HepG2 (cell line): ENCODE measurements around the gene CHN2. TPM values are rescaled to one million over a fixed set of nuclear protein-coding genes. Genes with fewer than 3 reads are reported as not detected.

Experiments used
- BCL6 ChIP-seq: IDR thresholded peaks from 2 replicates; pipeline ENCODE4 v1.6.1; 2016; ENCODE audit warnings: missing genetic modification reagents, missing compliant biosample characterization
- BORCS8-MEF2B ChIP-seq: sonication (generic); formaldehyde crosslinking; IDR thresholded peaks from 2 replicates; pipeline ENCODE4 v1.8.0; 2022; ENCODE audit warnings: mild to moderate bottlenecking, missing genetic modification reagents
- HMG20A ChIP-seq: IDR thresholded peaks from 2 replicates; pipeline ENCODE4 v1.6.1; 2016; ENCODE audit warnings: borderline replicate concordance
- HNF4G ChIP-seq, 2 experiments: sonication (generic) in 1 of 2; formaldehyde crosslinking in 1 of 2; IDR thresholded peaks; 2 replicates each; pipeline versions ENCODE4 v1.4.0 to v1.6.1; 2011 to 2020; ENCODE audit warnings: borderline replicate concordance in 2 of 2, low read depth in 2 of 2, mild to moderate bottlenecking in 2 of 2, low read length in 1 of 2, missing genetic modification reagents in 1 of 2, moderate library complexity in 1 of 2
- KAT7 ChIP-seq: IDR thresholded peaks from 2 replicates; pipeline ENCODE4 v1.6.1; 2018; ENCODE audit warnings: borderline replicate concordance, missing compliant biosample characterization
- PHF21A ChIP-seq: sonication (generic); formaldehyde crosslinking; IDR thresholded peaks from 2 replicates; pipeline ENCODE4 v1.5.0; 2020; ENCODE audit warnings: mild to moderate bottlenecking, missing genetic modification reagents
- RXRB ChIP-seq: IDR thresholded peaks from 2 replicates; pipeline ENCODE4 v1.6.1; 2016; ENCODE audit warnings: borderline replicate concordance, missing genetic modification reagents, missing compliant biosample characterization
- SIN3A ChIP-seq: IDR thresholded peaks from 2 replicates; pipeline ENCODE4 v1.6.1; 2011; ENCODE audit warnings: low read depth, mild to moderate bottlenecking, control low read depth, low read length, borderline replicate concordance
- SP1 ChIP-seq, 2 experiments: fragments of 450-650 bp in 1 of 2; sonication (generic) in 1 of 2; formaldehyde crosslinking in 1 of 2; IDR thresholded peaks; 2 replicates each; pipeline versions ENCODE4 v1.4.0 to v1.6.1; 2016 to 2020; ENCODE audit warnings: missing genetic modification reagents in 1 of 2
- SP4 ChIP-seq: sonication (generic); formaldehyde crosslinking; IDR thresholded peaks from 2 replicates; pipeline ENCODE4 v1.8.1; 2023; ENCODE audit warnings: mild to moderate bottlenecking, missing genetic modification reagents
- TEAD3 ChIP-seq: optimal IDR thresholded peaks from 2 replicates; pipeline ENCODE3; 2016; ENCODE audit warnings: borderline replicate concordance
- ZBTB7B ChIP-seq: sonication (generic); formaldehyde crosslinking; IDR thresholded peaks from 2 replicates; pipeline ENCODE4 v1.4.0; 2020; ENCODE audit warnings: missing genetic modification reagents
- ZNF33A ChIP-seq: sonication (generic); formaldehyde crosslinking; IDR thresholded peaks from 2 replicates; pipeline ENCODE4 v1.5.1; 2020; ENCODE audit warnings: missing genetic modification reagents, mild to moderate bottlenecking, moderate library complexity, borderline replicate concordance
- ZNF441 ChIP-seq: sonication (generic); formaldehyde crosslinking; IDR thresholded peaks from 2 replicates; pipeline ENCODE4 v1.7.0; 2021; ENCODE audit warnings: missing genetic modification reagents, borderline replicate concordance
- ZNF607 ChIP-seq: sonication (generic); formaldehyde crosslinking; IDR thresholded peaks from 2 replicates; pipeline ENCODE4 v1.5.1; 2020; ENCODE audit warnings: missing genetic modification reagents, mild to moderate bottlenecking, borderline replicate concordance
- polyA plus RNA-seq, 8 experiments: library from polyadenylated mRNA; depleted of rRNA in 3 of 8; stranded (reverse) in 7 of 8; unstranded in 1 of 8; fragments of >200 nt; fragmentation: Illumina TruSeq in 4 of 8; extraction: Trizol in 4 of 8; gene quantifications; 2 replicates each; pipeline versions ENCODE4 v1.2.1 to v1.2.3, GENCODE V29; 2011 to 2016; ENCODE audit warnings: low read depth in 4 of 8, missing spikeins in 1 of 8, mixed read lengths in 1 of 8; ENCODE audit not compliant: insufficient read depth in 1 of 8
- total RNA-seq, 5 experiments: library from RNA; depleted of rRNA; stranded (reverse); fragments of >200 nt; fragmentation: Illumina TruSeq; extraction: Trizol; gene quantifications; 2 replicates each; pipeline ENCODE4 v1.2.3, GENCODE V29; 2016; ENCODE audit warnings: low read depth in 1 of 5
- TF ChIP-seq, protein P1 (sequence below): sonication (generic); formaldehyde crosslinking; IDR thresholded peaks from 2 replicates; pipeline ENCODE4 v1.5.1; 2020; ENCODE audit warnings: mild to moderate bottlenecking, missing genetic modification reagents, borderline replicate concordance
- TF ChIP-seq, protein P2 (sequence below): sonication (generic); formaldehyde crosslinking; IDR thresholded peaks from 2 replicates; pipeline ENCODE4 v1.4.0; 2020; ENCODE audit warnings: low read depth, missing genetic modification reagents
- TF ChIP-seq, protein P3 (sequence below): IDR thresholded peaks from 2 replicates; pipeline ENCODE4 v1.6.1; 2016; ENCODE audit warnings: low read depth

CHN2 gene
- total and polyA plus RNA-seq, 2 of the 13 experiments (the other 11 are each of a cell fraction or from before 2014, with no cell fraction given): 23.5 to 30.5 TPM

DNA sequence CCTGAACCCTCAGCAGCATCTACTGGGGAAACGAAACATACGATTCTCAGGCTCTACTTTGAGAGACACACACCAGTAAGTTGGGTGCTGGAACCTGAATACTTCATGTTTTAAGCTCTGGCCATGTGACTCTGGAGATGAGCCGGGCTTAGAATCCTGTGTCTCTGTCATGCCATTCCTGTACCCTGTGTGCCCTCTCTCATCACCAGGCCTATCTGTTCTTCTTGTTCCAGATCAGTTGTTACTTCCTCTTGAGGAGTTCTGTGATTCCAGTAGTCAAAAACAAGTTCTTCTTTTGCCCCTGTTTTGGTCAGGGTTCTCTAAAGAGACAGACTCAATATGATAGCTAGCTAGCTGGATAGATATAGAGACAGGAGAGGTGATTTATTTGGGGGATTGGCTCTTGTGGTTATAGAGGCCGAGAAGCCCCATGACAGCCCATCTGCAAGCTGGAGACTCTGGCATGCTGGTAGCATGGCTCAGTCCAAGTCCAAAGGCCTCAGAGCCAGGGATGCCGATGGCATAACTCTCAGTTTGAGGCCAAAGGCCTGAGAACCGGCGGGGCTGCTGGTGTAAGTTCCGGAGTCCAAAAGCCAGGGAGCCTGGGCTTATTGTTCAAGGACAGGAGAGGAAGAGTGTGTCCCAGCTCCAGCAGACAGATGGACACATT is 54.3 kb downstream of the CHN2 start (continued):
- TF ChIP-seq, protein P1, sequence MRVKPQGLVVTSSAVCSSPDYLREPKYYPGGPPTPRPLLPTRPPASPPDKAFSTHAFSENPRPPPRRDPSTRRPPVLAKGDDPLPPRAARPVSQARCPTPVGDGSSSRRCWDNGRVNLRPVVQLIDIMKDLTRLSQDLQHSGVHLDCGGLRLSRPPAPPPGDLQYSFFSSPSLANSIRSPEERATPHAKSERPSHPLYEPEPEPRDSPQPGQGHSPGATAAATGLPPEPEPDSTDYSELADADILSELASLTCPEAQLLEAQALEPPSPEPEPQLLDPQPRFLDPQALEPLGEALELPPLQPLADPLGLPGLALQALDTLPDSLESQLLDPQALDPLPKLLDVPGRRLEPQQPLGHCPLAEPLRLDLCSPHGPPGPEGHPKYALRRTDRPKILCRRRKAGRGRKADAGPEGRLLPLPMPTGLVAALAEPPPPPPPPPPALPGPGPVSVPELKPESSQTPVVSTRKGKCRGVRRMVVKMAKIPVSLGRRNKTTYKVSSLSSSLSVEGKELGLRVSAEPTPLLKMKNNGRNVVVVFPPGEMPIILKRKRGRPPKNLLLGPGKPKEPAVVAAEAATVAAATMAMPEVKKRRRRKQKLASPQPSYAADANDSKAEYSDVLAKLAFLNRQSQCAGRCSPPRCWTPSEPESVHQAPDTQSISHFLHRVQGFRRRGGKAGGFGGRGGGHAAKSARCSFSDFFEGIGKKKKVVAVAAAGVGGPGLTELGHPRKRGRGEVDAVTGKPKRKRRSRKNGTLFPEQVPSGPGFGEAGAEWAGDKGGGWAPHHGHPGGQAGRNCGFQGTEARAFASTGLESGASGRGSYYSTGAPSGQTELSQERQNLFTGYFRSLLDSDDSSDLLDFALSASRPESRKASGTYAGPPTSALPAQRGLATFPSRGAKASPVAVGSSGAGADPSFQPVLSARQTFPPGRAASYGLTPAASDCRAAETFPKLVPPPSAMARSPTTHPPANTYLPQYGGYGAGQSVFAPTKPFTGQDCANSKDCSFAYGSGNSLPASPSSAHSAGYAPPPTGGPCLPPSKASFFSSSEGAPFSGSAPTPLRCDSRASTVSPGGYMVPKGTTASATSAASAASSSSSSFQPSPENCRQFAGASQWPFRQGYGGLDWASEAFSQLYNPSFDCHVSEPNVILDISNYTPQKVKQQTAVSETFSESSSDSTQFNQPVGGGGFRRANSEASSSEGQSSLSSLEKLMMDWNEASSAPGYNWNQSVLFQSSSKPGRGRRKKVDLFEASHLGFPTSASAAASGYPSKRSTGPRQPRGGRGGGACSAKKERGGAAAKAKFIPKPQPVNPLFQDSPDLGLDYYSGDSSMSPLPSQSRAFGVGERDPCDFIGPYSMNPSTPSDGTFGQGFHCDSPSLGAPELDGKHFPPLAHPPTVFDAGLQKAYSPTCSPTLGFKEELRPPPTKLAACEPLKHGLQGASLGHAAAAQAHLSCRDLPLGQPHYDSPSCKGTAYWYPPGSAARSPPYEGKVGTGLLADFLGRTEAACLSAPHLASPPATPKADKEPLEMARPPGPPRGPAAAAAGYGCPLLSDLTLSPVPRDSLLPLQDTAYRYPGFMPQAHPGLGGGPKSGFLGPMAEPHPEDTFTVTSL: peak; percentile 90
- TF ChIP-seq KAT7: peak; percentile 75; the same call in 1 of the 2 replicates
- peak; percentile 81 for TF ChIP-seq BCL6 (CRISPR knock-in tag)
- peak; percentile 58; the same call in 1 of the 2 replicates for TF ChIP-seq ZNF607 (CRISPR knock-in tag)
- peak; percentile 35; the same call in 1 of the 2 replicates for TF ChIP-seq SIN3A
- peak; percentile 66; the same call in 1 of the 2 replicates for TF ChIP-seq BORCS8-MEF2B (CRISPR knock-in tag)
- peak; percentile 87; the same call in 1 of the 2 replicates for TF ChIP-seq ZNF33A
- peak; percentile 89 for TF ChIP-seq RXRB (CRISPR knock-in tag)
- TF ChIP-seq PHF21A: peak; percentile 74
- peak; percentile 70; the same call in 1 of the 2 replicates for TF ChIP-seq HMG20A (CRISPR knock-in tag)
- TF ChIP-seq TEAD3 (CRISPR knock-in tag): peak; percentile 95
- TF ChIP-seq, protein P2, sequence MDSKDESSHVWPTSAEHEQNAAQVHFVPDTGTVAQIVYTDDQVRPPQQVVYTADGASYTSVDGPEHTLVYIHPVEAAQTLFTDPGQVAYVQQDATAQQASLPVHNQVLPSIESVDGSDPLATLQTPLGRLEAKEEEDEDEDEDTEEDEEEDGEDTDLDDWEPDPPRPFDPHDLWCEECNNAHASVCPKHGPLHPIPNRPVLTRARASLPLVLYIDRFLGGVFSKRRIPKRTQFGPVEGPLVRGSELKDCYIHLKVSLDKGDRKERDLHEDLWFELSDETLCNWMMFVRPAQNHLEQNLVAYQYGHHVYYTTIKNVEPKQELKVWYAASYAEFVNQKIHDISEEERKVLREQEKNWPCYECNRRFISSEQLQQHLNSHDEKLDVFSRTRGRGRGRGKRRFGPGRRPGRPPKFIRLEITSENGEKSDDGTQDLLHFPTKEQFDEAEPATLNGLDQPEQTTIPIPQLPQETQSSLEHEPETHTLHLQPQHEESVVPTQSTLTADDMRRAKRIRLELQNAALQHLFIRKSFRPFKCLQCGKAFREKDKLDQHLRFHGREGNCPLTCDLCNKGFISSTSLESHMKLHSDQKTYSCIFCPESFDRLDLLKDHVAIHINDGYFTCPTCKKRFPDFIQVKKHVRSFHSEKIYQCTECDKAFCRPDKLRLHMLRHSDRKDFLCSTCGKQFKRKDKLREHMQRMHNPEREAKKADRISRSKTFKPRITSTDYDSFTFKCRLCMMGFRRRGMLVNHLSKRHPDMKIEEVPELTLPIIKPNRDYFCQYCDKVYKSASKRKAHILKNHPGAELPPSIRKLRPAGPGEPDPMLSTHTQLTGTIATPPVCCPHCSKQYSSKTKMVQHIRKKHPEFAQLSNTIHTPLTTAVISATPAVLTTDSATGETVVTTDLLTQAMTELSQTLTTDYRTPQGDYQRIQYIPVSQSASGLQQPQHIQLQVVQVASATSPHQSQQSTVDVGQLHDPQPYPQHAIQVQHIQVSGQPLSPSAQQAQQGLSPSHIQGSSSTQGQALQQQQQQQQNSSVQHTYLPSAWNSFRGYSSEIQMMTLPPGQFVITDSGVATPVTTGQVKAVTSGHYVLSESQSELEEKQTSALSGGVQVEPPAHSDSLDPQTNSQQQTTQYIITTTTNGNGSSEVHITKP (CRISPR knock-in tag): peak; percentile 77; the same call in 1 of the 2 replicates
- TF ChIP-seq, protein P3, sequence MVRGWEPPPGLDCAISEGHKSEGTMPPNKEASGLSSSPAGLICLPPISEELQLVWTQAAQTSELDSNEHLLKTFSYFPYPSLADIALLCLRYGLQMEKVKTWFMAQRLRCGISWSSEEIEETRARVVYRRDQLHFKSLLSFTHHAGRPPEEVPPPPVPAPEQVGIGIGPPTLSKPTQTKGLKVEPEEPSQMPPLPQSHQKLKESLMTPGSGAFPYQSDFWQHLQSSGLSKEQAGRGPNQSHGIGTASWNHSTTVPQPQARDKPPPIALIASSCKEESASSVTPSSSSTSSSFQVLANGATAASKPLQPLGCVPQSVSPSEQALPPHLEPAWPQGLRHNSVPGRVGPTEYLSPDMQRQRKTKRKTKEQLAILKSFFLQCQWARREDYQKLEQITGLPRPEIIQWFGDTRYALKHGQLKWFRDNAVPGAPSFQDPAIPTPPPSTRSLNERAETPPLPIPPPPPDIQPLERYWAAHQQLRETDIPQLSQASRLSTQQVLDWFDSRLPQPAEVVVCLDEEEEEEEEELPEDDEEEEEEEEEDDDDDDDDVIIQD: peak; percentile 93
- peak; percentile 49; the same call in 1 of the 2 replicates for TF ChIP-seq SP4
- peak; percentile 69; the same call in 1 of the 2 replicates for TF ChIP-seq ZBTB7B (CRISPR knock-in tag)
- peak; percentile 99 for TF ChIP-seq HNF4G (IDR thresholded peaks at IDR 0.05; ENCODE audit: borderline replicate concordance, low read depth, low read length)
- peak; percentile 99 for TF ChIP-seq HNF4G (CRISPR knock-in tag; IDR thresholded peaks at IDR 0.05; ENCODE audit: borderline replicate concordance, low read depth)
- no peak for TF ChIP-seq SP1 (IDR thresholded peaks at IDR 0.05)
- no peak for TF ChIP-seq SP1 (CRISPR knock-in tag; IDR thresholded peaks at IDR 0.05)
- TF ChIP-seq ZNF441 (CRISPR knock-in tag): peak; percentile 78
